ENCODE results near the gene CACNA1C.
A peak's percentile ranks its signal among the peaks of the same experiment; 100 is the strongest.

CACNA1C gene

DNA sequence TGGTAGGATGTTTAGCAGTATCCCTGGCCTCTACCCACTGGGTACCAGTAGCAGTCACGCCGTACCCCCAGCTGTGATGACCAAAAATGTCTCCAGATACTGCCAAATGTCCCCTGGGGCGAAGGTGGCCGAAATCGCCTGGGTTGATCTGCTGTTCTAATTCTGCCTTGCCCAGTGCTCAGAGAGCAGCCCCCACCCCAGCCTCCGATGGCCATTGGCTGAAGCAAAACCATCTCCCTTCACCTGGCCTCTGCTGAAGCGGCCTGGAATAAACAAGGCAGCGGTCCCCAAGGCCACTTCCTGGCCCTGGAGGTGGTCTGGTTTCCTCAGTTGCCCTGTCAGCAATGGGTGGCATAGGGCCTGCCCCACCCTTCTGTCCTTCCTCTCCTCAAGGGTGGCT is 298.4 kb downstream of the CACNA1C start:
- no peak for DNase-seq

DNA sequence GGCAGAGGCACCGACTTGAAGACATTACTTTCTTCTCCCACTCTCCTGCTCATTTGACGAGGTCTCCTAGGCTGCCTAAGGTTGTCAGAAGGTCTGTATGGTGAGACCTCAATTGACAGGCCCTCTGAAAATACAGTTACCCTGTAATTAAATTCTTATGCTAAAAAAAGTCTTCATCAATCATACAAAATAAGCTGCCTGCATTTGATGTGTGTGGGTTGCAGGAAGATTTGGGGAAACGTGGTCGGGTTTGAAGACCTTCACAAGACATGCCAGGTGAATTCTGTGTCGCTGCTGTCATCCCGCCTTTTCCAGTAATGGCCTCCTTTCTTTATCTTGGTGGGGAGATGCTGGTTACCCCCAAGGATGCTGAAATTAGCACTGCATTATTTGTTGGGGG is 299.4 kb downstream of the CACNA1C start:
- no peak for DNase-seq

GRCh38 chr12:2353281-2353680 is 300.5 kb downstream of the CACNA1C start:
- DNase-seq = no peak

GRCh38 chr12:2353691-2354090 is 300.9 kb downstream of the CACNA1C start:
- no peak for DNase-seq

DNA sequence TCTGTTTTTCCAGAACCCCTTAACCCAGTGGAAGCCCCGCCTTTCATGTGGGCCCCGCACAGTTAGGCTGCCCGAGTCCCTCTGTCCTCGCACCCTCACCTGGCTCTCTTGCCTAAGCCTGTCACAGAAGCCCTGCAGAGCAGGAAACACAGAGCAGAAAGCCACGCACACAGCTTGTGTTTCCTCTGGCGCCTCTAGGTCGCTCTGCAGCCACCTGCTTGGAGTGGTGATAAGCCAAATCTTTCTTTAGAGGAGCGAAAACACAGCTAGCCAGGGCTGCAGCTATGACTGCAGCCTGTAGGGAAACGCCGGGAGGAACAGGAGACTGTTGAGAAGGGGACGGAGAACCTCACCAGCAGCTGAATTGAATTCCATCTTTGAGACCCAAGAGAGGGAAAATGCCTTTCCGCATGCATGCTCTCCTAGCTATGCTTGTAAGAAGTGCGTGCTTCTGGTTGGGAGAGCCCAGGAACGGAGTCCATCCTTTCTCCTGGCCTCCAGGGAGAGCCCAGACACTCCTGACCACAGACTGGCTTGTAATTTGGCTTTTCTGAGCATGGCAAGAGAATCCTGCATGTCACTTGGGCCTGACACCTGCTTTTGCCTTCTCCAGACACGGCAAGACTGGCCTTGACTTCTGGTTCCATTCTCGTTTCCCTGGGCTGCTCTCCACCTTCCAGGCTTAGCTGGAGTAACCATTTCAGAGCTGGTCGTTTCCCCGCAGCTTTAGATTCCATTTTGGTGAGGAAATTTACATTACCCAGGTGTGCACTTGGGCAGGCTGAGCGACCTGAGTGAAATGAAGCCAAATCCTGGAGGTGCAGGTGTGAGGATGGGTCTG is 301.6 kb downstream of the CACNA1C start:
- no peak for DNase-seq

- no peak for DNase-seq
These were observed 302.4 kb downstream of the CACNA1C start for GRCh38 chr12:2355198-2355597.

GRCh38 chr12:2355604-2356003 is 302.8 kb downstream of the CACNA1C start:
- no peak for DNase-seq

- DNase-seq = no peak
These were observed 303.9 kb downstream of the CACNA1C start for GRCh38 chr12:2356601-2357125.

- peak in 1 of 2 donors; percentile 70 for DNase-seq
These were observed 306.3 kb downstream of the CACNA1C start for GRCh38 chr12:2358986-2359658.

DNA sequence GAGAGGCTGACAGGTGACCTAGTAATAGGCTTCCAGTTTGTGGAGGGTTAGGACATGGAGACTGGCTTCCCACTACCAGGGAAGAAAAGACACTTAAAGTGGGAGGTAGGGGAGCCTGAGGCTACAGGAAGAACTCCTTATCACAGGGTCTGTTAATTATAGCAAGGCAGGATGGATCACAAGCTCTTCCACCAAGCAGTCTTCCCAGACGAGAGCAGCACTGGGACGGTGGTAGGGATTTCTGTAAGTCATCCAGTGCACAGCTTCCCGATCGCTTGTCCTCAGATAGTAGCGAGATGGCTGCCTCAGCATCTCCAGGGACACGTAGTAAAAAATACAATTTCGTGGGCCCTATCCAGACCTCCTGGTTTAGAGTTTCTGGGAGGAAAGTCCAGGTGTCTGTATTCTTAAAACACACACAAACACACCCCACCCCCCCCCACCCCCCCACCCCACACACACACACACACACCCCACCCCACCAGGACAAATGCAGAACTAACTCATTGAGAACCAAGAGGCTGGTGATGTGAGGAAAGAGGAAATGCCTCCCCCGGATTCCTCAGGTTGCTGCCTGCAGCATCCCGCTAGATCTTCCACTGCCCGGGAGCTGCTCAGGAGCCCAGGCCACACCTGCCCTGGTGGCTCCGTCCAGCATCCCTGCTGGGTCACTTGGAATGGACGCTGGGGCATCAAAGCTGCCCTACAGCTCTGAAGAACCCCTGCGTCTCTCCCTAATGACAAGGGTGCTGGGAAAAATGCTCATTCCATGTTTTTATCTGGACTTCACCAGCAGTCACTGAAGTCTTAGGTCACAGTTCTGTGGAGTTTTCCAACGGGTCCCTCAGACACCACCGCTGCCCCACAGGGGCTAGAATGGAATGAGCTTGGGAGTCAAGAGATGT is 307.2 kb downstream of the CACNA1C start:
- DNase-seq = peak in 1 of 2 donors; percentile 47

DNA sequence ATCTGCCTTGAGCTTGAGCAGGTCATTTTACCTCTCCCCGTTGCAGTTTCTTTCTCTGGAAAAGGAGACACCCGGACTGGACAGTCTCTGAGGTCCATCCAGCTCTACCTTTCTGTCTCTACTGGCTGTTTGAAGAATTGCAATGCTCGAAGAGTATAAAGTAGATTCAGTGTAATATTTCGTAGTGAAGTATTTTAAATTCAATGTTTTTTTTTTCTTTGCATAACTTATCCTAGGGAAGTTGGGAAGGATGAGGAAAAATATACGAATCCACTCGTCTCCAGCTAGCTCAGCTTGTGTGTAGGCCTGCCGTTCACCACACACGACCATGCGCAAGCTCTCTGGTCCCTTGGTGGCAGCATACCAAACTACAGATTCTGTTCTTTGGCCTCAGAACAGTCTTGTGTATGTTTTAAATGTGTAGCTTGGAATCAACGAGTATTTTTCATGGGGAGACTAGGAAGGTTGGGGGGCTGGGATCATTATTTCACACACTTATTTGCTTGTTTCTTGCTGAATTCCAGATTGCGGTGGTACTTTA is 307.9 kb downstream of the CACNA1C start:
- DNase-seq = no peak

DNA sequence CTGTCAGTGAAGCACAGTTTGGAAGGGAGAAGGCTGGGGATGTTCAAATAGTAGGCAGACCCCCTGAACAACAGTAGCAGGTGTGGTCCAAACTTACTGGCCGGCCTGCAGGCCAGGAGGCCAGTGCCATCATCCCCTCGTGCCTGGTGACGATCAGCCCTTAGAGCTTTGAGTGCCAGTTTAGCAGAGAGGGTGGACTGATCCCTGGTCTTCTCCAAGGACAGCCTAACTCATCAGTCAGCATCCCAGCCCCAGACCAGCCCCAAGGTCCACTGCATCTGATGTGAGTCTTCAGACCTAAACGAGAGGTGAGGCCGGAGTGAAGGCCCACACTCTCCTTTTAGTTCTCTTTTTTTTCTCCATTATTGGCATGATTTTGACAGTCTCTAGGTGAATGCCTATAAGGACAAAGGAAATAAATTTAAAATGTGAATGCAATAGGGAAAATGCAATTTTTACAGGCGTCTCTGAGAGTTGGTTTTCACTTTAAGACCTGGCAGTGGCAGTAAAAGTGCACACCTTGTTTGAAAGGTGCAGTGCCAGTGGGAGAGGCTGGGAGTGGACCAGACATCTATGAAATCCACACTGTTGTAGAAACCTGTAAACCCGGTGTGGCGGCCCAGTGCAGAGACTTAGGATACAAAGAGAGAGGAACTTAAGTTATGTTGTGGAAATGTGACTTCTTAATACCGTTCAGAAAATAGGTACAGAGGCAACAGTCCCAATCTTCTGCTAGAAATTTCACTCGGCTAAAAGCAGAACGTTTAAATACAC is 311.2 kb downstream of the CACNA1C start:
- no peak for DNase-seq

- DNase-seq = peak; percentile 64 to 73
These were observed 311.9 kb downstream of the CACNA1C start for GRCh38 chr12:2364631-2365051.

DNA sequence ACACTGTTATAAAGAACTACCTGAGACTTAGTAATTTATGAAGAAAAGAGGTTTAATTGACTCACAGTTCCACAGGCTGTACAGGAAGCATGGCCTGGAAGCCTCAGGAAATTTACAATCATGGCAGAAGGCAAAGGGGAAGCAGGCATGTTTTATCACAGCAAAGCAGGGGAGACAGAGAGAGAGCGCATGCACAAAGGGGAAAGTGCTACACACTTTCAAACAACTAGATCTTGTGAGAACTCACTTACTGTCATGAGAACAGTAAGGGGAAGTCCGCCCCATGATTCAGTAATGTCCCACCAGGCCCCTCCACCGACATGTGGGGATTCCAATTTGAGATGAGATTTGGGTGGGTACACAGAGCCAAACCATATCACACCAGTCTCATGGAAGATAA is 313.9 kb downstream of the CACNA1C start:
- DNase-seq = no peak

DNA sequence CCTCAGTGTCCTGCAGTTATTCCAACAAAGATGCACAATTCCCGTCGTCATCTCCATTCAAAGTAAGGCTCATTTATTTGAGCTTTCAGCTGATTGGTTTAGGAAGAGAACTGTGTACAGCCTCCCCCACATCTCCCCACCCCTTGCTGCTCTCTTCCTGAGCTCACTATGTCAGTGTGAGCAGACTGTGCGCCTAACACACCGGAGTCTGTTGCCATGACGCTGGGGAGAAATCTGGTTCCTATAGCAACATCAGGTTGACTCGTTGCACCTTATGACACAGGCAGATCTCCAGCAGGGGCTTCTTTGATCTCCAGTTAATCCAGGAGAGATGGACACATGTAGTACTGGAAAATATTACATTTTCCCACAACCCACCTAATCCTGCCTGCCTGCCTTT is 319.4 kb downstream of the CACNA1C start:
- DNase-seq = no peak

DNA sequence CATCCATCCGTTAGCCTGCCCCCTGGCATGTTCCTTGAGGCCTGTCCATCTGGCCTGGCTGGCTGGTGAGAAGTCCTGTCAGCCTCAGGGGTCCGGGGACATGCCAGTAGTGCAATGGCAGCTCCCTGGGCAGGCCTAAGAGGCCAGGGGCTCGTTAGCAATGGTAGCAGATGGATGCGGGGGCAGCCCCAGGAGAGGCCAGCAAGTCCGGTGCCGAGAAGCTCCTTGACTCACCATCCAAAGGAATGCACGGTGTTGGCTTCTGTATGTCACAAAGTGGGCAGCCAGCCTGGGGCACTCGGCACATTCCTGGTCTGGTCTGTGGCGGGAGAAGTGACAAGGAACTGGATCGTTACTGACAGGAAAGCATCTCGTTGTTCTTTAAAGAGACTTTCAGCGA is 319.9 kb downstream of the CACNA1C start:
- DNase-seq = no peak

DNA sequence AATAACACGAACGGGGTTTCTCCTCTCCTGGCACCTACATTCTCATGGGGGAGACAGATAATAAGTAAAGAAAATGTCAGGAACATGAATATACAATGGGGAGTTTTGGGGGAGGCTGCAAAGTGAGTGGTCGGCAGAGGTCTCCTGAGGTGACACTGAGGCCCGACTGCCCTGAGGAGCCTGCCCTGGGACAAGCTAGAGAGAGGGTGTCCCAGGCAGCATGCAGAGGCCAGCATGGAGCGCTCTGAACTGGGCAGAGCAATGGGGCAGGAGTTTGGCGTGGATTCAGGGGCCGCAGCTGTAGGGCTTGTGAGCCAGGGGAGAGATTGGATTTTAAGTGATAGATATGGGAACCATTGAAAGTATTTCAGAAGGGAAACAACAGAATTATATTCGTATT is 320.5 kb downstream of the CACNA1C start:
- no peak for DNase-seq

DNA sequence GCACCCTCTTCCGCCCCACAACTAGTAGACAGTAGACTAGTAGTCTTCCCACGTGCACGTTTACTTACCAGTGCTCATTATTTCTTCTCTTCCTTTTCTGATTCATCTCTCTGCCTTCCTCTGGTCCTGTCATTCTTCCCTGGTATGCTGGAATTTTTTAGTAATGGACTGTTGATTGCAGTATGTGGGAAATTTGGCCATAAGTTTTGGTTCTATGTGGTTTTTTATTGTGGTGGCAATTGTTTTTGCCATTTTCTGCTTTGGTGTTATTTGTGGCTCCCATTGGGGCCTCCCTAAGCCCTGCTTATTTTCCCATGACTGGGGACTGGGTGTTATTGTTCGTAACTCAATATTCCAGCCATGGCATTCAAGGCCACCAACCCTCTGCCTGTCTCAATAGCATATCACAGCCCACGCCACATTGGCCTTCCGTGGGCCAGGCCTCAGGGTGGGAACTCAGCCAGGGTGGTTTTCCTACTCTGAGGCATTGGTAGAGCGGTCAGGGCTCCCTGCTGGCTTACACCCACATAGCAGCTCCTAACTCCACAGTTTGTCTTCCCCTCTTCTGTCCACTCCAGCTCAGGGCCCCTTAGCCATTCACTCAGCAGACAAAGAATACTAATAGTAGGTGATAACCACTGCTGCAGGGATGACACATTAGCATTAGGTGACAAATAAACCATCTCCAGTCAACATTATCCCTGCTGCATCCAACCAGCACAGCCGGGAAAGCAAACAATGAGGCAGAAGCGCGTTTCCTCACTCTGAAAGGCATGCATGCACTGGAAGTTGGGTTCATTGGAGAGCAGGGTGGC is 321.5 kb downstream of the CACNA1C start:
- DNase-seq = no peak

- no peak for DNase-seq
These were observed 323.1 kb downstream of the CACNA1C start for GRCh38 chr12:2375871-2376270.

DNA sequence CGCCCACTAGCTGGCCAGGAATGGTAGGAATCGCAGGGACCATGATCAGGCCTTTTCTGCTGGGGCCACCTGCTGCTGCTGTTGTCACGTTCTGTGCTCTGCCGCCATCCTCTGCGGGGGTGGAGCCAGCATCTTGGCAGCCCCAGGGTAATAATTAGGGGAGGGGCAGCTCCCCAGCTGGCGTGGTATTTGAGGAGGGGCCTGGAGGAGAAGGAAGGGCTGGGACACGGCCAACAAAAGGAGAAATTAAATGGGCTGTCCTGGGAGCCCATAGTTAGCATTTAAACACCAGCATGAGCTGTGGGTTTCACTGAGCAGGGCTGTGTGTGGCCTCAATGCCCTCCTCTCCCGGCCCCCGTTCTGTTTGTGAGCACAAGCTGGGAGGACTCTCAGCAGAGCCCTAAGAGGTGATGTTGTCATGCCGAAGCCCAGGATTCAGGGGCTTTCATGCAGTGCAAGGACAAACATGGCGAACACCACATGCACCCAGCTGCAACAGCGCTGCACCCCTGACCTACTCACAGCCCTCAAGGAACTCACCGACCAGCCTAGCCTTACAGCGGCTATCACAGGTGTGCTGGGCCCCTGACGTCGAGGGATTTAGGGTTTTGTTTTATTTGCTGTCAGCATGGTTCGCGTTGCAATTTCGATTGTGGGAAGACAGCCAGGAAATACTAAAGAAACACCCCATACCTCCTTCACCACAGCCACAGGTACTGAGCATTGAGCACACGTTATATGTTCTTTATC is 324.3 kb downstream of the CACNA1C start:
- no peak for DNase-seq

Measured in inflammatory macrophage treated with lipopolysaccharide for 1 hour (primary cell).